ENCODE results near the gene SSBP3.

The SSBP3 gene

DNA sequence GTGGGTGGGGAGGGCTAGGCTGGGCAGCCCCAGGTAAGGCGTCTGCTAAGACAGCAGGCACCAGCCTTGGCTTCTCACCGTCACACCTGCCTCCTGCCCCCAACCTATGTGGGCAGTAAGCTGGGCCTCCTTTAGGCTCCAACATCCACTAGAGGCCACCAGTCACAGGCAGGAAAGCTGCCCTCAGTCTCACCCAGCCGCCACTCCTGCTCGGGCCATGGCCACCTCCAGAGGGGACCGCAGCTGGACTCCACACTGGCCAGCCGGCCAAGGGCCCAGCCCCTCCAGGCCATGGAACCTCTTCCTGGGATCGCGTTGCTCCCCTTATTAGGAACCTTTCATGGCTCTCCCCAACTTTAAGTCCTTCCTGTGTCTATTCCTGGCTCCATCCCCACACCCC lies 131.7 kb downstream of the SSBP3 start:
- no peak overlapping the region for H3K4me3 ChIP-seq
- H3K9me3 ChIP-seq, result no peaks in the 10 kb centered on the region
- H3K4me1 ChIP-seq, result peaks cover 23 to 100% (median 83%) of the 10 kb centered on the region in 4 donors
- no peaks in the 10 kb centered on the region for H3K36me3 ChIP-seq
- DNase-seq, result no peak
- TF ChIP-seq, protein P1, sequence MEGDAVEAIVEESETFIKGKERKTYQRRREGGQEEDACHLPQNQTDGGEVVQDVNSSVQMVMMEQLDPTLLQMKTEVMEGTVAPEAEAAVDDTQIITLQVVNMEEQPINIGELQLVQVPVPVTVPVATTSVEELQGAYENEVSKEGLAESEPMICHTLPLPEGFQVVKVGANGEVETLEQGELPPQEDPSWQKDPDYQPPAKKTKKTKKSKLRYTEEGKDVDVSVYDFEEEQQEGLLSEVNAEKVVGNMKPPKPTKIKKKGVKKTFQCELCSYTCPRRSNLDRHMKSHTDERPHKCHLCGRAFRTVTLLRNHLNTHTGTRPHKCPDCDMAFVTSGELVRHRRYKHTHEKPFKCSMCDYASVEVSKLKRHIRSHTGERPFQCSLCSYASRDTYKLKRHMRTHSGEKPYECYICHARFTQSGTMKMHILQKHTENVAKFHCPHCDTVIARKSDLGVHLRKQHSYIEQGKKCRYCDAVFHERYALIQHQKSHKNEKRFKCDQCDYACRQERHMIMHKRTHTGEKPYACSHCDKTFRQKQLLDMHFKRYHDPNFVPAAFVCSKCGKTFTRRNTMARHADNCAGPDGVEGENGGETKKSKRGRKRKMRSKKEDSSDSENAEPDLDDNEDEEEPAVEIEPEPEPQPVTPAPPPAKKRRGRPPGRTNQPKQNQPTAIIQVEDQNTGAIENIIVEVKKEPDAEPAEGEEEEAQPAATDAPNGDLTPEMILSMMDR (IDR thresholded peaks at IDR 0.05), result no peak
- H3K27ac ChIP-seq, result peak overlapping the region; percentile 87 to 98
- H3K27me3 ChIP-seq, result no peaks in the 10 kb centered on the region
- intact Hi-C loops (cut with DNase I; ENCODE audit: low total_unique reads), result loop anchor here (5.0 to 10.0 kb wide), 2 partner anchors 60 to 213 kb away; no protein-coding TSS in a partner anchor

DNA sequence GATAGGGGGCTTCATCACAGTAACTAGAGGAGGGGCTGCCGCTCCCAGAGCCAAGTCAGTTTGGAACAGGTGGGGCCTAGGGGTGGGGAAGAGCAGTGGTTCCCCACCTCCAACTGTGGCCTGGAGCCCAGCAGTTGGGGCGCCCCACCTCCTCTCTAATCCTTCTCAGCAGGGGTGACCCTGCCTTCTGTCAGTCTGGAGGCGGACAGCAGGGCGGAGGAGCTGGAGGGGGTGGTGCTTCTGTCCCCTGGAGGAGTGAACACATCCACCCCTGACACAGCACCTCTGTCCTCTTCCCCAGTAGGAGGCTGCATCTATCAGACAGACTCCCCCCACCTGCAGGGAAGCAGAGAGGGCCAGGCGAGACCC lies 132.4 kb downstream of the SSBP3 start:
- TF ChIP-seq, protein P1 (IDR thresholded peaks at IDR 0.05), result no peak
- Histone ChIP-seq H3K9me3 (no peaks in the 10 kb centered on the region), H3K27ac (peak overlapping the region; percentile 87 to 98), H3K36me3 (no peaks in the 10 kb centered on the region), H3K4me1 (peaks cover 23 to 100% (median 82%) of the 10 kb centered on the region in 4 donors), H3K27me3 (no peaks in the 10 kb centered on the region), H3K4me3 (peak overlapping the region in 1 of 2 donors; percentile 26)
- peak in 1 of 2 donors; percentile 63 for DNase-seq
- intact Hi-C loops (cut with DNase I; ENCODE audit: low total_unique reads), result loop anchor here (5.0 to 10.0 kb wide), 2 partner anchors 61 to 214 kb away; no protein-coding TSS in a partner anchor

DNA sequence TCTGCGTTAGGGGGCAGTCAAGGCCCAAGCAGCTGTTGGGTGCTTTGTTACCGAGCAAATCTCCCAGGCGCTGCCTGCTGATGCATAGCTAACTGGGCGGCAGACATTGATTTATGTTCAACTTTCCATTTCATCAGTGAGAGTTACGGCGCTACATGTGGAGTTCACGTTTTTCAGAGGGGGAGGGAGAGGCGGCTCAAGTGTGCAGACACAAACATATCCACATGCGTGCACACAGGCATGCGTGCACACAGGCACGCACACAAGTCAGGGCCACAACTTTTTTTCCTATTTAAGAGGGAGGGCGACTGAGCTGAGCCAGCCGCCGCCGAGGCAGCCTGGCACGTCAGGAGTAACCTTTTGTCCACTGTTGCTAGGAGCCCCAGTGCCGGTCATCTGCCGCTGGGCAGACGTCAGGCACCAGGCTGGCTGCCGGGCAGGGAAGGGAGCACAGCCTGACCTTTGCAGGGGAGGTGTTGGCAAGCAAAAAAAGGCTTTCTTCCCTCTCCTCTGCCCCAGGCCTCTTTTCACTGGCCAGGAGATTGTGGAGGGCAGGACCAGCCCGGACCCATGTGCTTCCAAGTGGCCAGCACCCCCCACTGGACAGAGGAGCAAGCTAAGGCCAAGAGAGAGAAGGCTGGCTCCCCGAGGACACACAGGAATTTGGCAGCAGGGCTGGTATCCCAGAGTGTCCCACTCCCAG lies 133.0 kb downstream of the SSBP3 start:
- H3K9me3 ChIP-seq, result no peaks in the 10 kb centered on the region
- TF ChIP-seq, protein P1 (IDR thresholded peaks at IDR 0.05), result peak; percentile 68 to 73
- H3K27me3 ChIP-seq, result no peaks in the 10 kb centered on the region
- DNase-seq, result peak; percentile 80 to 97
- peak overlapping the region; percentile 87 to 98 for H3K27ac ChIP-seq
- H3K4me3 ChIP-seq, result peak overlapping the region in 1 of 2 donors; percentile 26
- no peaks in the 10 kb centered on the region for H3K36me3 ChIP-seq
- peaks cover 23 to 100% (median 82%) of the 10 kb centered on the region in 4 donors for H3K4me1 ChIP-seq
- intact Hi-C loops (cut with DNase I; ENCODE audit: low total_unique reads), result loop anchor here (5.0 to 10.0 kb wide), 2 partner anchors 62 to 214 kb away; no protein-coding TSS in a partner anchor

- Histone ChIP-seq H3K9me3 (no peaks in the 10 kb centered on the region), H3K27me3 (no peaks in the 10 kb centered on the region), H3K4me1 (peaks cover 23 to 100% (median 79%) of the 10 kb centered on the region in 4 donors), H3K27ac (peak overlapping the region; percentile 87 to 98), H3K36me3 (no peaks in the 10 kb centered on the region), H3K4me3 (peak overlapping the region in 1 of 2 donors; percentile 26)
- intact Hi-C loops (cut with DNase I; ENCODE audit: low total_unique reads), result loop anchor here (5.0 to 10.0 kb wide), 2 partner anchors 62 to 215 kb away; no protein-coding TSS in a partner anchor
- TF ChIP-seq, protein P1 (IDR thresholded peaks at IDR 0.05), result no peak
- DNase-seq, result no peak
These were observed 133.5 kb downstream of the SSBP3 start for GRCh38 chr1:54272772-54273091.

- no peak for DNase-seq
- Histone ChIP-seq H3K27me3 (no peaks in the 10 kb centered on the region), H3K4me1 (peaks cover 23 to 99% (median 74%) of the 10 kb centered on the region in 4 donors), H3K4me3 (no peak overlapping the region), H3K36me3 (no peaks in the 10 kb centered on the region), H3K27ac (peak overlapping the region; percentile 87 to 98), H3K9me3 (no peaks in the 10 kb centered on the region)
- intact Hi-C loops (cut with DNase I; ENCODE audit: low total_unique reads), result loop anchor here (5.0 to 10.0 kb wide), 2 partner anchors 63 to 215 kb away; no protein-coding TSS in a partner anchor
- TF ChIP-seq, protein P1 (IDR thresholded peaks at IDR 0.05), result no peak
These were observed 134.1 kb downstream of the SSBP3 start for GRCh38 chr1:54272134-54272533.

All from tibial artery (tissue), 4 donors.